DOHH2 (cell line): ENCODE measurements around the gene PIBF1.

ENCODE experiments used
- CTCF ChIP-seq: fragments of 200-600 bp; sonication (generic); IDR thresholded peaks from one replicate; pipeline ENCODE4 v1.5.1; 2014; ENCODE audit warnings: antibody characterized with exemption, mild to moderate bottlenecking, low read depth, low read length; ENCODE audit not compliant: poor library complexity, severe bottlenecking
- EZH2phosphoT487 ChIP-seq: fragments of 200-600 bp; sonication (generic); IDR thresholded peaks from 2 replicates; pipeline ENCODE4 v1.6.1; 2017; ENCODE audit warnings: borderline replicate concordance, mild to moderate bottlenecking, antibody characterized with exemption, low read length, moderate library complexity, mixed read lengths

GRCh38 chr13:72823081-72823480 is 41.1 kb downstream of the PIBF1 start:
- TF ChIP-seq CTCF (no peak), EZH2phosphoT487 (no peak)
